Mammary epithelial cell (primary cell): ENCODE data around the gene STARD5.

Experiments
- EZH2 ChIP-seq: IDR thresholded peaks from 2 replicates; pipeline ENCODE4 v1.6.1; 2012; ENCODE audit warnings: low read length, inconsistent platforms, borderline replicate concordance
- TF ChIP-seq, protein P1 (sequence below), 2 donors: IDR thresholded peaks in 1 of 2; conservative IDR thresholded peaks in 1 of 2; 2 replicates each; pipeline ENCODE4 v1.5.1; 2011 to 2012; ENCODE audit warnings: inconsistent platforms in 2 of 2, low read length in 2 of 2, mild to moderate bottlenecking in 2 of 2, control low read depth in 1 of 2, low read depth in 1 of 2; ENCODE audit not compliant: insufficient read depth in 1 of 2; ENCODE audit errors: extremely low read depth in 1 of 2

DNA sequence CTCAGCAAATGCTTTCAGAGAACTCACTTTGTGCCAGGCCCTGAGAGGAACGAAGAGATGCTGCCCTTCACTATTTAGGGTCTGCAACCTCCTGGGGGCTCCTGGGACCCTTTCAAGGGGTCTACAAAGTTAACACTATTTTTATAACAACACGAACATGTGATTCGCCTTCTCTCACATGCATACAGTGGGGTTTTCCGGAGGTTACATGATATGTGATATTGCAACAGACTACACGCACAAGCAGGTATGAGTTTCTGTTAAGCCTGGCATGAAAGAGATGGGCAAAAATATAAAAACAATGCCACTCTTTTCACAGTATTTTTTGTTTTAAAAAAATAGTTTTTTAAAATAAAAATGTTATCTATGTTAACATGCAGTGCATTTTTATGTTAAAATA, 10.3 kb downstream of the STARD5 start:
- TF ChIP-seq, protein P1, sequence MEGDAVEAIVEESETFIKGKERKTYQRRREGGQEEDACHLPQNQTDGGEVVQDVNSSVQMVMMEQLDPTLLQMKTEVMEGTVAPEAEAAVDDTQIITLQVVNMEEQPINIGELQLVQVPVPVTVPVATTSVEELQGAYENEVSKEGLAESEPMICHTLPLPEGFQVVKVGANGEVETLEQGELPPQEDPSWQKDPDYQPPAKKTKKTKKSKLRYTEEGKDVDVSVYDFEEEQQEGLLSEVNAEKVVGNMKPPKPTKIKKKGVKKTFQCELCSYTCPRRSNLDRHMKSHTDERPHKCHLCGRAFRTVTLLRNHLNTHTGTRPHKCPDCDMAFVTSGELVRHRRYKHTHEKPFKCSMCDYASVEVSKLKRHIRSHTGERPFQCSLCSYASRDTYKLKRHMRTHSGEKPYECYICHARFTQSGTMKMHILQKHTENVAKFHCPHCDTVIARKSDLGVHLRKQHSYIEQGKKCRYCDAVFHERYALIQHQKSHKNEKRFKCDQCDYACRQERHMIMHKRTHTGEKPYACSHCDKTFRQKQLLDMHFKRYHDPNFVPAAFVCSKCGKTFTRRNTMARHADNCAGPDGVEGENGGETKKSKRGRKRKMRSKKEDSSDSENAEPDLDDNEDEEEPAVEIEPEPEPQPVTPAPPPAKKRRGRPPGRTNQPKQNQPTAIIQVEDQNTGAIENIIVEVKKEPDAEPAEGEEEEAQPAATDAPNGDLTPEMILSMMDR (conservative IDR thresholded peaks at IDR 0.05 in 1 of 2, IDR thresholded peaks at IDR 0.05 in 1 of 2; ENCODE audit: extremely low read depth in 1 of 2, insufficient read depth in 1 of 2, low read depth in 1 of 2, low read length in 2 of 2) = no peak
- TF ChIP-seq EZH2 = no peak
